Measurements from ENCODE around the gene OR1F1. TPM values are rescaled to one million over a fixed set of nuclear protein-coding genes. Genes with fewer than 3 reads are reported as not detected.

The OR1F1 gene
- total RNA-seq, 2 donors from 2014 or later, result not detected

DNA sequence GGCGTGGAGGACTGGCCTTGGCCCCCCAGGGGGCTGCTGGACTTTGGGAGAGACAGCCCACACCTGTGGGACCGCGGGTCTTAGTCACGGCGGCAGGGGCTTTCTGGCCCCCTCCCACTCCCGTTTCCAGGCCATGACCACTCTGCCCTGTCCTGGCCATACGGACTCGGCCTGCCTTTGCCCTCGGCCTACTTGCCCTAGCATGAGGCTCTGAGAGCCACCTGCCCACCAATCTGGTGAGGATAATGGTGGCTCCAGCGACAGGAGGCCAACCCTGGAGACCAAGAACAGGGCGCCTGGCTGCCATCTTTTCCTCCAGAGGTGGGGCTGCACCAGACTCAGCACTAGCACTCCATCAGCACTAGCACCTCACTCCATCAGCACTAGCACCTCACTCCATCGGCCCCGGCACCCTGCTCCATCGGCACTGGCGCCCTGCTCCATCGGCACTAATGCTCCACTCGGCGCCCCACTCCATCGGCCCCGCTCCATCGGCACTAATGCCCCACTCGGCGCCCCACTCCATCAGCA, 46.2 kb upstream of the OR1F1 start:
- TF ChIP-seq, protein P1, sequence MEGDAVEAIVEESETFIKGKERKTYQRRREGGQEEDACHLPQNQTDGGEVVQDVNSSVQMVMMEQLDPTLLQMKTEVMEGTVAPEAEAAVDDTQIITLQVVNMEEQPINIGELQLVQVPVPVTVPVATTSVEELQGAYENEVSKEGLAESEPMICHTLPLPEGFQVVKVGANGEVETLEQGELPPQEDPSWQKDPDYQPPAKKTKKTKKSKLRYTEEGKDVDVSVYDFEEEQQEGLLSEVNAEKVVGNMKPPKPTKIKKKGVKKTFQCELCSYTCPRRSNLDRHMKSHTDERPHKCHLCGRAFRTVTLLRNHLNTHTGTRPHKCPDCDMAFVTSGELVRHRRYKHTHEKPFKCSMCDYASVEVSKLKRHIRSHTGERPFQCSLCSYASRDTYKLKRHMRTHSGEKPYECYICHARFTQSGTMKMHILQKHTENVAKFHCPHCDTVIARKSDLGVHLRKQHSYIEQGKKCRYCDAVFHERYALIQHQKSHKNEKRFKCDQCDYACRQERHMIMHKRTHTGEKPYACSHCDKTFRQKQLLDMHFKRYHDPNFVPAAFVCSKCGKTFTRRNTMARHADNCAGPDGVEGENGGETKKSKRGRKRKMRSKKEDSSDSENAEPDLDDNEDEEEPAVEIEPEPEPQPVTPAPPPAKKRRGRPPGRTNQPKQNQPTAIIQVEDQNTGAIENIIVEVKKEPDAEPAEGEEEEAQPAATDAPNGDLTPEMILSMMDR (IDR thresholded peaks at IDR 0.05), result no peak
- no peak overlapping the region for H3K4me3 ChIP-seq
- H3K36me3 ChIP-seq, result peaks cover 23% of the 10 kb centered on the region
- no peaks in the 10 kb centered on the region for H3K27me3 ChIP-seq
- H3K4me1 ChIP-seq, result peaks cover 0 to 18% of the 10 kb centered on the region in 2 donors
- H3K9me3 ChIP-seq, result no peaks in the 10 kb centered on the region
- H3K27ac ChIP-seq, result no peak overlapping the region
- DNase-seq (ENCODE audit: low spot score), result no peak

DNA sequence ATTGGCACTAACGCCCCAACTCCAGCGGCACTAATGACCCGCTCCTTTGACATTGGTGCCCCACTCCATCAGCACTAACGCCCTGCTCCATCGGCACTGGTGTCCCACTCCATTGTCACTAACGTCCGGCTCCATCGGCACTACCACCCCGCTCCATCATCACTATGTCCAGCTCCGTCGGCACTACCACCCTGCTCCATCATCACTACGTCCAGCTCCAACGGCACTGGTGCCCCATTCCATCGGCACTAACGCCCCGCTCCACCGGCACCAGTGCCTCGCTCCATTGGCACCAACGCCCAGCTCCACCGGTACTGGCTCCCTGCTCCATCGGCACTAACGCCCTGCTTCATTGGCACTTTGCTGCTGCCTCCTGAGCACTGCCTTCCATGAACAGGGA, 45.7 kb upstream of the OR1F1 start:
- Histone ChIP-seq H3K9me3 (no peaks in the 10 kb centered on the region), H3K27ac (peak overlapping the region; percentile 88 to 91), H3K27me3 (no peaks in the 10 kb centered on the region), H3K4me3 (no peak overlapping the region), H3K36me3 (peaks cover 23% of the 10 kb centered on the region), H3K4me1 (peaks cover 0 to 18% of the 10 kb centered on the region in 2 donors)
- TF ChIP-seq, protein P1 (IDR thresholded peaks at IDR 0.05), result no peak
- no peak for DNase-seq (ENCODE audit: low spot score)

DNA sequence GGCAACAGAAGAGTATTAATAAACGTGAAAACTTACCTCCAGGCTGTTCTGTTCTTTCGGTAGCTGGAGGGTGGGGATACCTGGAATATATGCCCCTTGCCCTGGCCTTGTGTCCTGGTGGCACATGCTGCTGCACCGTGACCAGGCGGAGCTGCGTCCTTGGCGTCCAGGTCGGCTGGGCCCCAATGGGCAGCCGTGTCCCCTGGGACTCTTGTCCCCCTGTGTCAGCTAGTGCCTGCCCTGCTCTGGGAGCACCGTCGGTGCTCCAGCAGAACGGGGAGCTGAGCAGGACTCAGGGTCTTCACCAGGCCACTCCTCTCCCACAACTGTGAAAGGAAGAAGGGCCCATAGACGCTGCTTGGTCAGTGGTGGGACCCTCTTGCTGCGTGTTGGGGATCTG, 45.2 kb upstream of the OR1F1 start:
- Histone ChIP-seq H3K9me3 (no peaks in the 10 kb centered on the region), H3K4me3 (no peak overlapping the region), H3K27ac (peak overlapping the region; percentile 88 to 91), H3K4me1 (peaks cover 0 to 18% of the 10 kb centered on the region in 2 donors), H3K36me3 (peaks cover 23% of the 10 kb centered on the region), H3K27me3 (no peaks in the 10 kb centered on the region)
- TF ChIP-seq, protein P1 (IDR thresholded peaks at IDR 0.05), result no peak
- no peak for DNase-seq (ENCODE audit: low spot score)

DNA sequence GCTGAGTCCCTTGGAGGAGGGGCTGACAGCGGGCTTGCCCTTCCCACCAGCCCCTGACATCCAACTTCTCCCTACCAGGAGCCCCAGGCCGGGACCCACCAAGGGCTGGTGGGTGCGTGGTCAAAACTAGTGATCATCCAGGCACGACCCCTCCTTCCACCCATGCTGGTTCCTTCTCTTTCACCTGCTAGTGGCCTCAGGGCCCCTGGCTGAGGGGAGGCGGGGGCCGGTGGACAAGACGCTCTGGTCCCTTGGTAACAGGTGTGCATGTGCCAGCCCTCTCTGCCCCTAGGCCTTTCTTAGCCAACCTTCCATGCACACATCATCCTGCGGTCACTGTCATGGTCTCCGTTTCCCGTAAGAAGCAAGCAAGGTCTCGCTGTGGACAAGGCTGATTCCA, 44.8 kb upstream of the OR1F1 start:
- Histone ChIP-seq H3K27me3 (no peaks in the 10 kb centered on the region), H3K27ac (peak overlapping the region; percentile 88 to 91), H3K4me1 (peaks cover 0 to 18% of the 10 kb centered on the region in 2 donors), H3K4me3 (no peak overlapping the region), H3K9me3 (no peaks in the 10 kb centered on the region), H3K36me3 (peaks cover 23% of the 10 kb centered on the region)
- no peak for DNase-seq (ENCODE audit: low spot score)
- TF ChIP-seq, protein P1 (IDR thresholded peaks at IDR 0.05), result no peak

DNA sequence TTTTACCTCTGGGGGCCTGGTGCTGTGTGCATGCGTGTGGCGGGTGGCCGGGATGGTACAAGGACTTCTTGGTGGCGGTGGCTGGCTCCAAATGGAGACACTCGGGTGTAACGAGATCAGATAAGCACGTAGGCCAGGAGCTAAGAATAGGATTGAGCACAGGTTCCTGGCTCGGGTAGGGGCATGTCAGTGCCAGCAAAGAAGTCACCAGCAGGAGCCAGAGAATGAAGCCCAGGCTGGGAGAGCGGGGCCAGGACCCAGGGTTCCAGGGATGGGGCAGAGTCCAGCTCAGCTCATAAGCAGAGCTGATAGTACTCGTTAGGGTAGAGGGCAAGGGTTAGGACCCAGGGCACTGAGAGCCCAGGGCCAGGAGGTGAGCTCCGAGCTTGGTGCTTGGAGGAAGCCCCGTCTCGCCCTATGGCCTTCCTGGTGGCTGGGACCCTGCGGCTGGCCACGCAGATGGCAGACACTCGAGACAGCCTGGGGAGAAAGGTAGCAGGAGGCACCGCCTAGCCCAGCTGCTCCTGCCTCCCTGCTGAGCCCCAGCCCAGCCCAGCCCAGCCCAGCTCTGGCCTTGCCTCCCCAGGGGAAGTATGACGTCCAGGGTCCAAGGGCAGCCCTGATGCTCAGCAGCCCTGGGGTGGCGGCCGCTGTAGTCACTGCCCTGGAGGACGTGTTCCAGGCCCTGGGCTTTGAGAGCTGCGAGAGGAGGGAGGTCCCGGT, 44.2 kb upstream of the OR1F1 start:
- TF ChIP-seq, protein P1 (IDR thresholded peaks at IDR 0.05), result no peak

More for the DNA sequence above, 44.2 kb upstream of the OR1F1 start:
- Histone ChIP-seq H3K9me3 (no peaks in the 10 kb centered on the region), H3K4me3 (no peak overlapping the region), H3K4me1 (peaks cover 0 to 18% of the 10 kb centered on the region in 2 donors), H3K36me3 (peaks cover 22% of the 10 kb centered on the region), H3K27ac (peak overlapping the region; percentile 88 to 91), H3K27me3 (no peaks in the 10 kb centered on the region)
- DNase-seq (ENCODE audit: low spot score), result no peak

Measured in right atrium auricular region (tissue), 2 donors.